GM23338 (cell line): ENCODE results near the gene NTN4. TPM values are rescaled to one million over a fixed set of nuclear protein-coding genes. Genes with fewer than 3 reads are reported as not detected.

ENCODE experiments used
- ATAC-seq: fragments of 200-7000 bp; cut with Tn5 transposase; 3 replicates; pipeline ENCODE4 v1.9.1; 2020
- DNase-seq: peaks from one replicate; pipeline ENCODE4 v3.0.0-alpha.2; 2015; ENCODE audit warnings: low spot score
- H2AFZ ChIP-seq: fragments of 200-600 bp; sonication (generic); 2 replicates; pipeline ENCODE4 v1.8.0; 2016; ENCODE audit warnings: antibody characterized with exemption, mild to moderate bottlenecking, moderate library complexity
- H3F3A ChIP-seq: fragments of 200-600 bp; sonication (generic); replicated peaks from 2 replicates; pipeline ENCODE4 v1.8.0; 2017; ENCODE audit warnings: antibody characterized with exemption, mixed run types, low read depth
- H3K27ac ChIP-seq: fragments of 200-600 bp; sonication (generic); 2 replicates; pipeline ENCODE4 v1.6.1; 2016; ENCODE audit warnings: low read depth
- H3K27me3 ChIP-seq: fragments of 200-600 bp; sonication (generic); 2 replicates; pipeline ENCODE4 v1.8.0; 2016; ENCODE audit warnings: mild to moderate bottlenecking, mixed run types, moderate library complexity; ENCODE audit not compliant: insufficient read depth
- H3K36me3 ChIP-seq: fragments of 200-600 bp; sonication (generic); 2 replicates; pipeline ENCODE4 v1.8.0; 2016; ENCODE audit warnings: mild to moderate bottlenecking; ENCODE audit not compliant: insufficient read depth
- H3K4me1 ChIP-seq: fragments of 200-600 bp; sonication (generic); 2 replicates; pipeline ENCODE4 v1.8.0; 2016; ENCODE audit warnings: mild to moderate bottlenecking, moderate library complexity; ENCODE audit not compliant: insufficient read depth
- H3K4me2 ChIP-seq: fragments of 200-600 bp; sonication (generic); 2 replicates; pipeline ENCODE4 v1.7.1; 2017; ENCODE audit warnings: mixed run types
- H3K4me3 ChIP-seq: fragments of 200-600 bp; sonication (generic); 2 replicates; pipeline ENCODE4 v1.6.1; 2016; ENCODE audit warnings: mixed run types
- H3K79me2 ChIP-seq: fragments of 200-600 bp; sonication (generic); replicated peaks from 2 replicates; pipeline ENCODE4 v1.8.0; 2017; ENCODE audit warnings: mild to moderate bottlenecking; ENCODE audit not compliant: insufficient read depth
- H3K9me2 ChIP-seq: fragments of 200-600 bp; sonication (generic); 2 replicates; pipeline ENCODE4 v1.8.0; 2017; ENCODE audit not compliant: insufficient read depth
- H4K20me1 ChIP-seq: fragments of 200-600 bp; sonication (generic); replicated peaks from 2 replicates; pipeline ENCODE4 v1.8.0; 2017; ENCODE audit warnings: mild to moderate bottlenecking; ENCODE audit not compliant: insufficient read depth
- H3K27ac Mint-ChIP-seq: 2 replicates; pipeline ENCODE4 v1.8.0; 2020; ENCODE audit warnings: inconsistent platforms, mild to moderate bottlenecking, moderate library complexity, mixed read lengths
- H3K27me3 Mint-ChIP-seq: 3 replicates; pipeline ENCODE4 v1.8.0; 2022; ENCODE audit warnings: low read depth, mild to moderate bottlenecking, moderate library complexity, mixed read lengths, inconsistent platforms; ENCODE audit not compliant: insufficient read depth, poor library complexity
- H3K36me3 Mint-ChIP-seq: 3 replicates; pipeline ENCODE4 v1.8.0; 2021; ENCODE audit warnings: low read depth, mild to moderate bottlenecking, inconsistent platforms, moderate library complexity, mixed read lengths
- H3K4me1 Mint-ChIP-seq: 3 replicates; pipeline ENCODE4 v1.8.0; 2020; ENCODE audit warnings: mild to moderate bottlenecking, inconsistent platforms, mixed read lengths
- H3K4me3 Mint-ChIP-seq: 3 replicates; pipeline ENCODE4 v1.8.0; 2021; ENCODE audit warnings: moderate library complexity, mild to moderate bottlenecking, inconsistent platforms, mixed read lengths
- H3K9me3 Mint-ChIP-seq: 3 replicates; pipeline ENCODE4 v1.8.0; 2020; ENCODE audit warnings: moderate library complexity, mild to moderate bottlenecking, inconsistent platforms, mixed read lengths
- EZH2 ChIP-seq: fragments of 200-600 bp; sonication (generic); IDR thresholded peaks from one replicate; pipeline ENCODE4 v1.8.0; 2017; ENCODE audit warnings: antibody characterized with exemption, mild to moderate bottlenecking, low read depth; ENCODE audit not compliant: unreplicated experiment
- EZH2phosphoT487 ChIP-seq: fragments of 200-600 bp; sonication (generic); IDR thresholded peaks from one replicate; pipeline ENCODE4 v1.8.1; 2018; ENCODE audit warnings: antibody characterized with exemption; ENCODE audit not compliant: unreplicated experiment
- JUNB ChIP-seq: IDR thresholded peaks from one replicate; pipeline ENCODE4 v1.6.1; 2016; ENCODE audit warnings: antibody characterized with exemption; ENCODE audit not compliant: unreplicated experiment
- NANOG ChIP-seq: IDR thresholded peaks from 2 replicates; pipeline ENCODE4 v1.6.1; 2016; ENCODE audit warnings: antibody characterized with exemption, borderline replicate concordance
- POLR2AphosphoS5 ChIP-seq: IDR thresholded peaks from 2 replicates; pipeline ENCODE4 v1.6.1; 2016; ENCODE audit warnings: antibody characterized with exemption, low read depth
- STAT1 ChIP-seq: IDR thresholded peaks from one replicate; pipeline ENCODE4 v1.6.1; 2016; ENCODE audit warnings: antibody characterized with exemption; ENCODE audit not compliant: unreplicated experiment
- ZNF331 ChIP-seq: fragments of 250-450 bp; sonication (Bioruptor Pico); IDR thresholded peaks from 2 replicates; pipeline ENCODE4 v1.5.0; 2020; ENCODE audit warnings: low read depth, mild to moderate bottlenecking, moderate library complexity
- polyA plus RNA-seq: library from polyadenylated mRNA; unstranded; fragments of >200 nt; fragmentation: Nextera tagmentation; extraction: Ambion mirVana; gene quantifications from 2 replicates; pipeline ENCODE4 v1.2.1, GENCODE V29; 2016
- total RNA-seq: library from RNA; depleted of rRNA; stranded (reverse); fragments of >200 nt; shearing (Covaris generic); gene quantifications from 2 replicates; pipeline ENCODE4 v1.2.3, GENCODE V29; 2014
- TF ChIP-seq, protein P1 (sequence below): IDR thresholded peaks from one replicate; pipeline ENCODE4 v1.6.1; 2018; ENCODE audit warnings: antibody characterized with exemption; ENCODE audit not compliant: unreplicated experiment
- TF ChIP-seq, protein P2 (sequence below): IDR thresholded peaks from 2 replicates; pipeline ENCODE4 v1.6.1; 2016; ENCODE audit warnings: antibody characterized with exemption

The NTN4 gene
- total and polyA plus RNA-seq, 2 experiments from 2014 or later = 1.5 to 3.8 TPM

DNA sequence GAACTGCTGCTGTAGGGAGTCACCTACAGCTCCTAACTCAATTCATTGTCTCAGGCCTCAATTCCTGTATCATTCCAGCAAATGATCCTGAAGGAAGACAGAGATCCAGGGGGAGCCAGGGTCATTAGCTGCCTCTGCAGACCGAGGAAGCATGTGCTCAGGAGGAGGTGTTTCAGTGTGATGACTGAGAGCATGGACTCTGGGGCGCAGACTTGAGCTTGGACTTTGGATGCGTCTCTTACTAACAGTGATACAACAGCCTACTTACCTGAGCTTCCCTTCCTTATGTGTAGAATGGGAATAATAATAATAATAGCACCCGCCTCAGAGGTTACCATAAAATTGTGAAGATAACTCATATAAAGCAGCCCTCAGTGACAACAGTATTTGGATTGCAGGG is 147.3 kb downstream of the NTN4 start:
- Mint-ChIP-seq H3K36me3 (peaks cover 21% of the 10 kb centered on the region), H3K9me3 (peaks cover 7% of the 10 kb centered on the region), H3K4me1 (no peaks in the 10 kb centered on the region), H3K4me3 (no peak overlapping the region), H3K27me3 (no peaks in the 10 kb centered on the region), H3K27ac (no peak overlapping the region)
- Histone ChIP-seq H3K4me3 (no peak overlapping the region), H3K27ac (no peak overlapping the region), H3K4me1 (peaks cover 2% of the 10 kb centered on the region), H2AFZ (no peak overlapping the region), H3K4me2 (no peak overlapping the region), H3K9me2 (no peaks in the 10 kb centered on the region), H4K20me1 (no peaks in the 10 kb centered on the region), H3F3A (no peaks in the 10 kb centered on the region), H3K27me3 (no peaks in the 10 kb centered on the region), H3K36me3 (no peaks in the 10 kb centered on the region; the same call in none of the 2 replicates), H3K79me2 (no peaks in the 10 kb centered on the region)
- ATAC-seq (no peak), DNase-seq (no peak)
- no peak for TF ChIP-seq EZH2phosphoT487
- TF ChIP-seq, protein P1, sequence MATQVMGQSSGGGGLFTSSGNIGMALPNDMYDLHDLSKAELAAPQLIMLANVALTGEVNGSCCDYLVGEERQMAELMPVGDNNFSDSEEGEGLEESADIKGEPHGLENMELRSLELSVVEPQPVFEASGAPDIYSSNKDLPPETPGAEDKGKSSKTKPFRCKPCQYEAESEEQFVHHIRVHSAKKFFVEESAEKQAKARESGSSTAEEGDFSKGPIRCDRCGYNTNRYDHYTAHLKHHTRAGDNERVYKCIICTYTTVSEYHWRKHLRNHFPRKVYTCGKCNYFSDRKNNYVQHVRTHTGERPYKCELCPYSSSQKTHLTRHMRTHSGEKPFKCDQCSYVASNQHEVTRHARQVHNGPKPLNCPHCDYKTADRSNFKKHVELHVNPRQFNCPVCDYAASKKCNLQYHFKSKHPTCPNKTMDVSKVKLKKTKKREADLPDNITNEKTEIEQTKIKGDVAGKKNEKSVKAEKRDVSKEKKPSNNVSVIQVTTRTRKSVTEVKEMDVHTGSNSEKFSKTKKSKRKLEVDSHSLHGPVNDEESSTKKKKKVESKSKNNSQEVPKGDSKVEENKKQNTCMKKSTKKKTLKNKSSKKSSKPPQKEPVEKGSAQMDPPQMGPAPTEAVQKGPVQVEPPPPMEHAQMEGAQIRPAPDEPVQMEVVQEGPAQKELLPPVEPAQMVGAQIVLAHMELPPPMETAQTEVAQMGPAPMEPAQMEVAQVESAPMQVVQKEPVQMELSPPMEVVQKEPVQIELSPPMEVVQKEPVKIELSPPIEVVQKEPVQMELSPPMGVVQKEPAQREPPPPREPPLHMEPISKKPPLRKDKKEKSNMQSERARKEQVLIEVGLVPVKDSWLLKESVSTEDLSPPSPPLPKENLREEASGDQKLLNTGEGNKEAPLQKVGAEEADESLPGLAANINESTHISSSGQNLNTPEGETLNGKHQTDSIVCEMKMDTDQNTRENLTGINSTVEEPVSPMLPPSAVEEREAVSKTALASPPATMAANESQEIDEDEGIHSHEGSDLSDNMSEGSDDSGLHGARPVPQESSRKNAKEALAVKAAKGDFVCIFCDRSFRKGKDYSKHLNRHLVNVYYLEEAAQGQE = no peak
- no peak for TF ChIP-seq POLR2AphosphoS5
- no peak for TF ChIP-seq JUNB
- no peak for TF ChIP-seq ZNF331 (CRISPR knock-in tag)
- no peak for TF ChIP-seq STAT1
- TF ChIP-seq, protein P2, sequence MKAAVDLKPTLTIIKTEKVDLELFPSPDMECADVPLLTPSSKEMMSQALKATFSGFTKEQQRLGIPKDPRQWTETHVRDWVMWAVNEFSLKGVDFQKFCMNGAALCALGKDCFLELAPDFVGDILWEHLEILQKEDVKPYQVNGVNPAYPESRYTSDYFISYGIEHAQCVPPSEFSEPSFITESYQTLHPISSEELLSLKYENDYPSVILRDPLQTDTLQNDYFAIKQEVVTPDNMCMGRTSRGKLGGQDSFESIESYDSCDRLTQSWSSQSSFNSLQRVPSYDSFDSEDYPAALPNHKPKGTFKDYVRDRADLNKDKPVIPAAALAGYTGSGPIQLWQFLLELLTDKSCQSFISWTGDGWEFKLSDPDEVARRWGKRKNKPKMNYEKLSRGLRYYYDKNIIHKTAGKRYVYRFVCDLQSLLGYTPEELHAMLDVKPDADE = no peak
- no peak for TF ChIP-seq NANOG
- TF ChIP-seq EZH2 = no peak

- no peaks in the 10 kb centered on the region for H3K79me2 ChIP-seq
- no peak overlapping the region for H3K4me3 ChIP-seq
- Mint-ChIP-seq H3K4me3 (no peak overlapping the region), H3K9me3 (peaks cover 7% of the 10 kb centered on the region), H3K27me3 (no peaks in the 10 kb centered on the region), H3K4me1 (no peaks in the 10 kb centered on the region), H3K36me3 (peaks cover 25% of the 10 kb centered on the region), H3K27ac (no peak overlapping the region)
- no peaks in the 10 kb centered on the region for H4K20me1 ChIP-seq
- no peak overlapping the region for H3K27ac ChIP-seq
- H3F3A ChIP-seq = no peaks in the 10 kb centered on the region
- DNase-seq (no peak), ATAC-seq (no peak)
- H3K4me2 ChIP-seq = no peak overlapping the region
- 0 out of 2 replicates have a peak, but pooled peaks cover 5% of the 10 kb centered on the region for H3K9me2 ChIP-seq
- H3K27me3 ChIP-seq = no peaks in the 10 kb centered on the region
- no peaks in the 10 kb centered on the region; the same call in none of the 2 replicates for H3K36me3 ChIP-seq
- peaks cover 2% of the 10 kb centered on the region for H3K4me1 ChIP-seq
- H2AFZ ChIP-seq = no peak overlapping the region
- no peak for TF ChIP-seq EZH2phosphoT487
These were observed 148.0 kb downstream of the NTN4 start for GRCh38 chr12:95642583-95642982.
